ENCODE results near the gene FGF5.
"Not testable (repeated sequence)": the region's sequence is repeated elsewhere in the genome, so short reads cannot be mapped to it uniquely, and the experiment has no call there.

FGF5 gene, protein sequence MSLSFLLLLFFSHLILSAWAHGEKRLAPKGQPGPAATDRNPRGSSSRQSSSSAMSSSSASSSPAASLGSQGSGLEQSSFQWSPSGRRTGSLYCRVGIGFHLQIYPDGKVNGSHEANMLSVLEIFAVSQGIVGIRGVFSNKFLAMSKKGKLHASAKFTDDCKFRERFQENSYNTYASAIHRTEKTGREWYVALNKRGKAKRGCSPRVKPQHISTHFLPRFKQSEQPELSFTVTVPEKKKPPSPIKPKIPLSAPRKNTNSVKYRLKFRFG
- 0 reads per million in 3 experiments for total RNA-seq

DNA sequence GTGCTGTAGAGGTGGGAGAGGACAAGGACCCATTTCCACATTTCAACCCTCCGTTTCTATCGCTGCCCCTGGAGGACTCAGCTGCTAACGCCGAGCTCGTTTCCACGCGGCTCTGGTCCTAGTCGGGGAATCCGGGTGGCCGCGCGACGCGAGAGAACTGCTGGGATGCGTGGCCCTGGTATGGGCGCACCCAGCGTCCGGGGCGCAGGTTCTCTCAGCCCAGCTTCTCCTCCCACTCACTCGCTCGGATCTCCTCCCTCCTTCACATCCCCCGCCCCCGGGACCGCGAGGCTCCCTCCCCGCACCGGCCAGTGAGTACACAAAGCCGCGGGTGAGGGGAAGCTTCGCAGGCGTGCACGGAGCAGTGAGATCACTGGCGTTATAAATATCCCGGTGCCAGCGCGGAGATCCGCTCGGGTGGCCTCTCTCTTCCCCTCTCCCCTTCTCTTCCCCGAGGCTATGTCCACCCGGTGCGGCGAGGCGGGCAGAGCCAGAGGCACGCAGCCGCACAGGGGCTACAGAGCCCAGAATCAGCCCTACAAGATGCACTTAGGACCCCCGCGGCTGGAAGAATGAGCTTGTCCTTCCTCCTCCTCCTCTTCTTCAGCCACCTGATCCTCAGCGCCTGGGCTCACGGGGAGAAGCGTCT, at the start of gene FGF5:
TSS of gene FGF5 (plus strand) at position 412 of the 649 bp plus-strand sequence. CDS start at position 573, 161 bp downstream.
- DNase-seq, result no peak

DNA sequence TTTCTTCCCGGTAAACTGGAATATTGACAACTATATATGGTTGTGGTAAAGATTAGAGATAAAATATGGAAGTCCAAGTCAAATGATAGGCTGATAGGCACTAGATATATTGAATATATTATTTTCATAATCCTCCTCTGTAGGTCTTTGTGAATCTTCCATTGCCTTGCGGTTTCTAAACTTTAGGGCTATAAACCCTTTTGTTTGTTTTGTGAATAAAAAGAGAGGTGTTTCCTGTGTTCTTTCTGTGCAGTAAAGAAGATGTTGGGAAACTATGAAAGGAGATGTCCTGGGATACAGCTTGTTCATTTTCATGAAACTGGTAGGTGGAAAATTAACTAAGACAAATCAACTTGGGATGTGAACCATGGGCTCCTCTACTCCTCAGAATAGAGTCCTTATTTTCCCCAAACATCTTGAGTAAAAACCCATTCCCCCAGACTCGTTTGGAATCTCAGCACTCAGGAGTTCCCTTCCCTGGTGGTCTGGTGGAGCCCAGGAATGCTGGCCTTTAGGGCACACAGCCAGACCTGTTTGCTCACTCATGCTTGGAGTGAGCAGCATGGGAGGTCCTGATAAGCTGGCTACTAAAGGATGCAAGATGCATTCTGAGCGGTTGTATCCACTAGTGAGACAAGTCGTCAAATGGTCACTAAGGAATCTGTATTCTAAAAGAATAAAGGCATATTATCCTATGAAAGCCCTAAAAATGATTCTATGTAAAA, 47.0 kb upstream of the FGF5 start:
- DNase-seq, result no peak

DNA sequence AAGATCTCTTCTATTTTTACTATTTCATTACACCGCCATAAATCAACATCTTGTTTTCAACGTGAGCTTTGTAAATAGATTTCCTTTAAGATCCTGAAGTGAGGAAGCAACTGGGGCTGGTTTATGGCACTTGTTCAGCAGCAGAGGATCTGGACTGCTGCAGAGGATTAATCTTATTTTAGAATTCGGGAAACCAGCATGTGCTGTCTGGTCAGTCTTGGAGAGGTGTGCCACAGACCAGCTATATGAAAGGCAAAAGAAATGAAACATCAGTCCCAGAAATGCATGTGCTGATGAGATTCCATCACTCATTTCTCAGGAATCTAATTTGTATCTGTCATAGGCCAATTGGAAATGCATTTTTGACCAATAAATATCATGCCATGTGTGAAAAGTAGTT, 45.8 kb upstream of the FGF5 start:
- no peak for DNase-seq

DNA sequence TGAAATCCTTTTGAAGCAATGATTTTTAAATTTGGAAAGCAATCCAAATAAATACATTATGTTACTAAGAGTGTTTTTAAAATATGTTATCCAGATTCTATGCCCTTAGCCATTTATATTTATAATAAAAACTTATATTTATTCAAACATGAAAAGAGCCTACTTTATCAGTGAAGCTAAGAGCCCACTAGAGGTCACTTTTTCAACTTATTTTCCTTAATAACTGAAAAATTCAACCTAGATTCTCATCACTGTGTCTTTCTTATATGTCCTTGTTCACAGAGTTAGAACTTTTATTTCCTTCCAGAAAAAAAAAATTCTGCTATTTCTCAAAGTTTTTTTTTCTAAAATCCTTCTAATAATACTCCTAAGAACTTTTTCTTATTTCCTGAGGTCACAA, 45.3 kb upstream of the FGF5 start:
- no peak for DNase-seq

DNA sequence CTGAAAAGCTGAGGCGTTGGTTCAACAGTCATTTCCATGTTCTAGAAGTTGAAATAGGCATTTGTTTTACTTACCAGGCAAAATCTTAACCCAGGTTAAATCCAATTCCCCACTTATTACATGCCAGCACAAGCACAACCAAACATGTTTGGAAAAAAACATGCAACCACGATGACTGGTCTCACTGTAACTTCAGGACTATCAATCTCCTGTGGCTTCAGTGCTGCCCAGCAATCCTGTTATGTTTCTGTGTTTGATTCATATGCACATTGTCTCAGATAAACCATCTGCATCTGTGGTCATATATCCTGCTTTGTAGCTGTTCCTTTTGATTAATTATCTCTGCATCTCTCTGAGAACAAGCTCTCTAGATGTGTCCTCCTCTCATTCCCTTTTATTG, 40.9 kb upstream of the FGF5 start:
- no peak for DNase-seq

DNA sequence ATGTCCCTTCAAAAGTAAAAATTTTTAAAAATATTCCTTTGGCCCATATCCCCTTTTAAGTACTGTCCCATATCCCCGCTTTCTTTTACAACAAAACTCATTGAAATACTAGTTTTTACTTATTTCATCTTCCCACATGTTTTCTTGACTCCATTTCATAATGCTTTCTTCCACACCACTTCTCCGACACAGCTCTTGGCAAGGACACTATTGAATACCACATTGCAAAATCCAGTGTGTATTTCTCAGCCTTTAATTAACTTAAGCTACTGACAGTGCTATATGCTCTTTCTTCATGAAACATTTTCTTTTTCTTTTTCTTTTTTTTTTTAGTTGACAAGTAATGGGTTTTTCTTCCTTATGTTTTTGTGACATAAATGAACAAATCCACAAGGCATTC, 40.4 kb upstream of the FGF5 start:
- DNase-seq, result no peak

DNA sequence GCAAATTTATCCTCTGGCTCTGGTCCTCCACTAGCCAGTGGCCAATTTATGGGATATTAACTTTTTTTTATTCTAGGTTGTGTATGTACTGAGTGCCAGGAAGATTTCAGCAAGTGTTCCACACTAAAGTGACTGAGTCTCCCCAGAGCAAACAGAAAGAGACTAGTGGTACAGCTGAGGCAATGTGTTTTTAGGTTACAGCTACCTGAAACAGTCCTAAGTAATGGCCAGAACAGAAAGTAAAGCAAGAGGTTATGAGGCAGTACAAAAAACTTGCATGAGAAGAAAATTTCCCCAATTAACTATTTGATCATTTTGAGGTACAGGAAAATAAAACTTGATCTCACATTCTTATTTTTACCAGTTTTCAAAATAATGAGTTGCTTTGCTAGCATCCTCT, 38.0 kb upstream of the FGF5 start:
- DNase-seq, result no peak

DNA sequence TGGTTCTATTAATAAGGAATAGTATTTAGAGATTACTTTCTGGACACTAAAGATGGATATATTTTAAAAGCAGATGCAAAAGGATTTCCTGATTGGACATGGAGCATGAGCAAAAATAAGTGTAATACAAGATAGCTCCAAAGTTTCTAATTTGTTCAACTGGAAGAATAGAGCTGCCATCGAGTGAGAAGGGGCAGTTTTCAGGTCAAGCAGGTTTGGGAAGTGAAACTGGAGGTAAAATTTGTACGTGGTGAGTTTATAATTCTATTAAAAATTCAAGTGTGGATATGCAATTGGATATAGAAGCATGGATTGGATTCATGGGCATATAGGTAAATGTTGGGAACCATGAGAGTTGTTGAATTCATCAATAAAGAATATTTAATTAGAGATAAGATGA, 37.3 kb upstream of the FGF5 start:
- DNase-seq, result no peak

DNA sequence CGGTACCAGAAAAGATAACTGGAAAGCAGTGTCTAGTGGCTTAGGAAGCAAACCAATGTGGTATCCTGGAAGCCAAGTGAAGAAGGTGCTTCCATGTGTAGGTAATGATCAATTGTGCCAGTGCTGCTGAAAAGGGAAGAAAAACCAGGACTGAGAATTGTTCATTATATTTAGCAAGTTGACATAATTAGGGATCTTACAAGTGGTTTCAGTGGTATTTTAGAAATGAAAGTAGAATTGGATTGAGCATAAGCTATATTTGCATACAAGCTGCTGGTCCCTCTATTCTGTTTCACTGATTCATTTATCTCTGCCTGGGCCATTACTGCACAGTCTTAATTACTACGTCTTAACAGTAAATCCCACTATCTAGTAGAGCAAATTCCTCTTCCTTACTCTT, 36.9 kb upstream of the FGF5 start:
- no peak for DNase-seq

DNA sequence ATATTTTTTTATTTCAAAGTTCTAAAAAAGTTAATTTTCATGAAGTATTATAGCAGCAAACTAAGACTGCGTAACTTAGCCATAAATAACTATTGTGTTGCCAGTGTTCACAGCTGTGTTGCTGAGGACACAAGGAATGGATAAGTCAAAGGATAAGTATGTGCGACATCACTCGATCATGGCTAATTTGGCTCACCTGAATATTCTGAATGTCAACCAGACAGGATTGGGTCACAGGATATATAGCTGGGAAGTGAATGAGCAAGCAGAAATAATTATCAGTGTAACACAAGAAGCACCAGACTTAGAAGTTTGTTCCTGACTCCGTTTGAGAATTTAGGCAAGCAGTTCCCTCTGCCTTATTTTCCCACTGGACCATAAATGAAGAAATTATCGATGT, 35.3 kb upstream of the FGF5 start:
- DNase-seq, result no peak

DNA sequence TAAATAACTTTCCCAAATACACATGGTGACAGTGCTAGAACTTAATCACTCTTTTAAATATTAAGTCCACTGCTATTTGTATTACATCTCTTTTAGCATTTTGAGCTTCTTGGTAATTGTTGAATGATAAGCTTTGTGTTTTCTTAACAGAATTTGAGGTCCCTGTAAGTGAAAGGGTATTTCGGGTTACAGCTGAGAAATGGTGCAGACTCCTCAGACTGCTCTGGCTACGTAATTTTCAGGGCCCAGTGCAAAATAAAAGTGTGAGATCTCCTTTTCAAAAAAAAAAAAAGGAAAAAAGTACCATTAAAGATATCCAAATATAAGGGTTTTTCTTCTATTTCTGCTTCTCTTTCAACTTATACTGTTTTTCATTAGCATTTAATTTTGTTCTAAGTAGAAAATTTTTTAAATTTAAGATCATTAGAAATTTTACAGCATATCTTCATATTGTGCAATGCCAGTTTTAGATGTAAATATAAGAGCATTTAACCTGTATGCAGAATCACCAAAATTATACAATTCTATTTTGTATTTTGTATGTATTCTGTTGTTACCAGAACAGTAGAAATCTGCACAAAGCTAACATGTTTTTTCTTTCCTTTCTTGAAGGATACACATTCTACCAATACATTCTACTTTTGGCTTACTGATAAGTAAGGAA, 33.6 kb upstream of the FGF5 start:
- DNase-seq, result no peak

DNA sequence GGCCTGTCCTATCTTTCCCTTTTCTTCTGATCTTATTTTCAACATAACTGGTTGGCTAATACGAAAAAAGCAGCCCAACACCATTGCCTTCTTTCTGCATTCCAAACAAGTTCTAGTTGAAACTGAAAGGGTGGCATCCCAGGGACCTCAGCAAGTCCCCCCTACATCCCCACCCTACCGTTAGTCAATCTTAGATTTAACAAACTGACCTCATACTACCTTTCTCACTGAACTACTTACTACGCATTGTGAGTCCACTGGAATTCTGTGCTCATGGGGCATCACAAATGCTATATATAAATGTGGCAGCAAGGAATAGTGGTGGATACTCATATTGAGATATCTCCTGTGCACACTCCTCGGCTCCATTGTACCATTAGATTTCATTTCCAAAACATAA, 33.1 kb upstream of the FGF5 start:
- DNase-seq, result no peak

DNA sequence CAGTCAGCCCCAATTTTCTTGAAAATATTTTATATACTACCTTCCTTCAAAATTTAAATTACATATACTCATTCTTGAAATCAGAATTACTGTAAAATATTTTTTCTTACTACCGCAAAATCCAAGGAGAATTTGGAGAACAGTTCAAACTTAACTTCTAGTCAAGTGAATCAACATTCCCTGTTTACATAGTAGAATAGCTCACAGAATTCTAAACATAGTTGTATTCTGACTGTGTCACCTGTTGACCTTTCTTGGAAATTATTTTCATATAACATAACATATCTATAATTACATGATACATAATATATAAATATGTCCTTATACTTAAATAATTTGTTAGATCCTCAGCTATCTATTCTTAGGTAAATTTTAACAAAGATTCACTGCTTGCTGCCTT, 31.0 kb upstream of the FGF5 start:
- no peak for DNase-seq

DNA sequence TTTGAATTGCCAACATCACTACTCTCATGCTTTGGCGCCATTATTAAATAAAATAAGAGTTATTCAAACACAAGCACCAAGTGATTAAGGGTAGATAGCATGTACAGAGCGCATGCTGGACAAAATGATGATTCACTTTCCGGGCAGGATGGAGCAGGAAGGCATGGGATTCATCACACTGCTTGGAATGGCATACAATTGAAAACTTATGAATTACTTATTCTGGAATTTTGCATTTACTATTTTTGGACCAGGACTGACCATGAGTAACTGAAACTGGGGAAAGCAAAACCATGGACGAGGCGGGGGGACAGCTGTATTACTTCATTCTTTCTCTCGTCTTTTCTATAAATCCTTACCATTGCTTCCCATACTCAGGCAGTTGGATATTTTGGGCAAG, 28.5 kb upstream of the FGF5 start:
- no peak for DNase-seq

DNA sequence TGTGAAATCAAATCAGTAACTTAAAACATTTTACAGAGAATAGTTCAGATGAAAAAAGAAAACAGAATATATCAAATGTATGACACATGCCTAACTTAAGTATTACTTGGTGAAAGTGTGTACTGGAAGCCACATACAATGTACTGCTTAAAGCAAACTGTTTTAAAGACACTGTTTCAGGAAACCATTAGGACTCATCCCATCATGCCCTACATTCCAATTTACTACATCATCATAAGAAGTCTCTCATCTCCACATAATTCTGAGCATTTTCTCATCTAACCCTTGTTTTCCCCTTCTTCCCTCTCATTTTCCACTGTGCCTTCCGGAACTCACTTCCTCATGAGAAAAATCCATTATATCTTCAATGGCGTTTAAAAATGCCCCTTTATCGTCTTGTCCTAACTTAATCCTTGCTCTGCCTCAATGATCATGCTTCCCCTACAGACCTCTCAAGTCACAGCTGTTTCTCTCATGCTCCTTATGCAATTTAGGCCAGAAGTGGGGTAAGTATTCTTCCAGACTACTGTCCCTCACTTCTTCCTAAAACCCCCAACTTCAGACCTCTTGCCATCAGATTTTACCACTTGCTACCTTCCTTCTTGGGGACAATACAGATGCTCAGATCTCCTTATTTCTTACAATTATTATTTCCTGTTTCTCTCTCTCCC, 26.8 kb upstream of the FGF5 start:
- DNase-seq, result no peak

DNA sequence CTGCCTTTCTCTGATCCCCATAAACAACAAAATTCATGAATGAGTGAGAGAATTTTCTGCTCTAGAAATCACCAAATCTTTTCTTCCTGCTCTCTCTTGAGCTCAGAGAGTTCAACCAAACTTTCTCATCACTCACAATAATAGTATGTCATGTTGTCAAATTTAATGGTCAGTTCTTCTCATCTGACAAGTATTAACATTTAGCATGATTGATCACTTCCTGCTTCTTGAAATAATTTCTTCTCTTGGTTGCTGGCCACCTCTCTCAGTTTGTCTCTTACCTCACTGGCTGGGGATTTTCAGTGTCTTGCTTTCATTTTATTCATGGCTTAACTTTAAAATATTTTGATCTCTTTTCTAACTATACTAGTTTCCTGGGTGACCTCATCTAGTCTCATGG, 25.5 kb upstream of the FGF5 start:
- no peak for DNase-seq

DNA sequence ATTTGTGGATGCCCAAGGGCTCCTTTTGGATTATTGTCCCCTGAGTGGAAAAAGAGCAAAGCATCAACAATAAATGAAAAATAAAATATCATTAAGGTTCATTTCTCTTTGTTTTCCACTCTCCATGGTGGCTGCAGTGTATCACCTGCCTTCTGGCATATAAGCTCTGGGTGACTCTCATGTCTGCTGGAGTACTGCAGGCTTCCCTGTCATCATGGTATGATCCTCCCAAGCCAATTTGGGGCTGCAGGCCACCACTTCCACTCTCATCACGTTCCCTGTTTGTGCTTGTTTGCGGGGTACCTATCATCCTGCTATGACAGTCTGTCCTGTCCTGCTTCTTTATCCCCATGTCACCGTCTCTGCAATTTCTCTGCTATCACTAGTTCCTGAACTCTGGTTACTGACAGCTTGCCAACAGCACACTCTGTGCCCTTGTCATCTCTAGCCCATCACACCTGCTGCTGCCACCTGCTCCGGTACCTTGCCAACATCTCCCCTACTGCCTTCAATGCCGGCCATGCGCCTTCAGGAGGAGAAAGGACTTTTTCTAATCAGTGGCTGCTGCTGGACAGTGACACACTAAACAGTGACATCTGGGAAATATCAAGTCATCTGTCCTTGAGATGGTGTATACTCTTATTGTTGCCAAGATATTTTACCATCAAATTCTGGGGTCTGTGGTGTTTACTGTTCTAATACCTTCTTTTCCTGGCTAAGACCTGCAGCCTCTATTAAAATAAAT, 23.0 kb upstream of the FGF5 start:
- no peak for DNase-seq

DNA sequence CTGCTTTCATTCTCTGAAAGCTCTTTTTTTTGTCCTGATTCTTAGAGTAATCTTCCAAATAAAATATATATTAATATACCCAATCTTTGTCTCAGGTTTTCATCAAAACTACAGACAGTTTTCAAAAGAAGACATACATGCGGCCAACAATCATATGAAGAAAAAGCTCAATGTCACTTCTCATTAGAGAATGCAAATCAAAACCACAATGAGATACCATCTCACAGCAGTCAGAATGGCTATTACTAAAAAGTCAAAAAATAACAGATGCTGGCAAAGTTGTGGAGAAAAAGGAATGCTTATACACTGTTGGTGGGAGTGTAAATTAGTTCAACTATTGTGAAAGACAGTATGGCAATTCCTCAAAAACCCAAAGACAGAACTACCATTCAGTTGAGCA, 19.0 kb upstream of the FGF5 start:
- not testable (repeated sequence) for DNase-seq

DNA sequence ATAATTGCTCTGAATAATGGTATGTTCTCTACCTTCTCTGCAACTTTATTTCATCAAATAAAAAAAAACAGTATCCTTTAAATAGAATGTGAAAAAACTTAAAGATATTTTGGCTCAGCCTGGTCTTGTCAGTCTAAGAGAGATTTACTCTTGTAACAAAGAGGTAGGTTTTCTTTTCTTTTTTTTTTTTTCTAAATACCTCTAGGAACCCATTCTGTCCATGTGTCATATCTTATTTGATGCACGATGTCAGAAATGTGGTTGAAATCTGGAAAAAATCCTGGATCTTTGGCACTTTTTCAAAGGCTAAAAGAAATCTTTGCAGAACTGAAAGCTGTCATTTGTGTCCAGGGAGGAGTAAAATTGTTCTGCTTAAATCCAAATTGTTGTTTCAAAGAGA, 17.3 kb upstream of the FGF5 start:
- no peak for DNase-seq

DNA sequence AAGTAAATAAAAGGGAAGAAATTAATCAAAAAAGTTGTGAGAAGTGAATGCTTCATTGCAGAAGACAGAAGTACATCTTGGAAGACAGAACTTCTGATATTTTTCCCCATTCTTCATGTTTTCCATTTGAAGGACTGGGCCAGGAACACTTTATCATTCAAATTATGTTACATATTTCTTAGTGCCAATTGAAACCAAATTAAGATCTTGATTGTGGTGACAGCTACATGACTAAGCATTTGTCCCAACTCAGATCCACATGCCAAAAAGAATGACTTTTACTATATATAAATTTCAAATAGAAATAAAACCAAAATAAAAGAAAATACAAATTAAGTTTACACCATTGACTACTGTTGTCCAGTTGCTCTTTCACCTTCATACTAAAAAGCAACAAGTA, 14.0 kb upstream of the FGF5 start:
- DNase-seq, result no peak

DNA sequence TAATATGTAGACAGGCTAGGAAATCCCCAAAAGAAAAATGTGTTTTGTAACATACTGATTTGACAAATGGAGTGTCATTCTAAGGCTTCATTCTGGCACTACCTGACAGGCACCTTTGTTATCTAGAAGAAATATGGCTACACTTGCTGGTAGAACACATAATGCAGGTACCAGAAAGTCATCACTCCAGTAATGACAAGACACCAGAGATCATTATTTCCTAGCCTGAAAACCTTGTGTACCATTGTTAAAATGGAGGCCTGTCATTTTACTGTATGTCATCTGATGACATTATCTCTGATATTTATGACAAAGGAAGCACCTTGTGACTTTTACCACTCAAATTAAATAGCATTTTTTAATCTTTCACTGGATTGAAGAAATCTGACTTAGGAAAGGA, 13.5 kb upstream of the FGF5 start:
- no peak for DNase-seq

DNA sequence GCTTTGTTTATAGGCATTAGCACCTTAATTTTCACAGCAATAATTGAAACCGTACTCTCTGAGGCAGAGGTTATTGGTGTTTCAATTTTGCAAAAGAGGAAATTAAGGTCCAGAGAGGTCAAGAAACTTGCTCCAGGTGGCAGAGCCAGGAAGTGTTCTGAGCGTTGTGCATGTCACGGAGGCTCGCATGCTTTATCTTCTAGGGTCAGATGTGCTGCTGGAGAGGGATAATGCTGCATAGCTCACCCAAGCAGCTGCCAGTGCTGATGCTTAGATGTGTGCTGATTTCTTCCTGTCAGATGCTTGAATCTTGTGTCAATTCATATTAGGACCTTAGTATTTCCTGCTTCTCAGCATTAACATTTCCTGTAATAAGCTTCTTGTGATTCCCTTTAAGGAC, 13.0 kb upstream of the FGF5 start:
- DNase-seq, result no peak

Data from central memory CD4-positive, alpha-beta T cell (primary cell).